Renal pelvis (tissue), 4 donors: ENCODE results near the gene MRPL37. TPM values are rescaled to one million over a fixed set of nuclear protein-coding genes. Genes with fewer than 3 reads are reported as not detected.
"Not testable (repeated sequence)": the region's sequence is repeated elsewhere in the genome, so short reads cannot be mapped to it uniquely, and the experiment has no call there.

Experiments
- DNase-seq: peaks from one replicate; pipeline ENCODE4 v3.0.0-alpha.2; 2013
- polyA plus RNA-seq, 3 donors: library from polyadenylated mRNA; unstranded; fragments of 120-200 nt; gene quantifications; one replicate each; pipeline ENCODE4 v1.2.1, GENCODE V29; 2013; ENCODE audit not compliant: insufficient read length in 3 of 3

MRPL37 gene
- polyA plus RNA-seq, 3 donors = 80.0 to 89.0 (median 85.8) TPM

GRCh38 chr1:54207896-54208295 lies 7.9 kb downstream of the MRPL37 start:
- DNase-seq = not testable (repeated sequence)

DNA sequence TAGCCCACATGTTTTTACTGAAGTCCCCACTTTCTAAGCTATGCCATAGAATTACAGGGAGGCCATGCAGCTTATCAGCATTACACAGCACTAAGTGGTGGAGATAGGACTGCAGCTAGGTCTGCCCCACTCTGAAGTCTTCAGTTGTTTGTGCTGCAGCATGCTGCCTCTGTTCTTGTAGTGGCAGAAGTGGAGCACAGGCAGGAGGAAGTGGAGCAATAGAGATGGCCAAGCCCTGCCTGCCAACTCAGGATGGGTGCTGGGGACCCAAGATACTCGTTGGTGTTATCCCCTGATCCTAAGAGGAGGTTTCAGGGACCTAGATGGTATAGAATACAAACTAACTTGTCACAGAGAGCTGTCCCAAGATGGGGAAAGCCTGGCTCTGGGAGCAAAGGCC lies 12.9 kb downstream of the MRPL37 start:
- DNase-seq = no peak

DNA sequence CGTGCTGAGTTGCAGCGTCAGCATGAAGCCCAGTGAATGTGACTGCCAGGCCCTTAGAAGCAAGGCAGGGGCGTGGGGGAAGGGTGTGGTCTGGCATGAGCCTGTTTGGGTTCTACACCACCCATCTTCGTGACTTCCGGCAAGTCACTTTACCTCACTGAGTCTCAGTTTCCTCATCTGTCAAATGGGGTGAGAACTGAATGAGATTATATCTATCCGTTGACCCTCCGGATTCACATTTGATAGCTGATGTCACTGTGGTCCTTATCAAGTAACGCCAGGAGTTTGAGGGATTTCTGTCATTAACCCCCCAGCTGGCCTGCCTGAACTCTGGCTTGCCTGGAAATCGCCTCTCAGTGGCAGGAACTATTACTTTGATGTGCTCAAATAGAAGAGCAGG lies 15.6 kb downstream of the MRPL37 start:
- DNase-seq = no peak

GRCh38 chr1:54218883-54219687 lies 19.1 kb downstream of the MRPL37 start:
- DNase-seq = peak; percentile 34

- no peak for DNase-seq
These were observed 19.7 kb downstream of the MRPL37 start for GRCh38 chr1:54219688-54220003.

DNA sequence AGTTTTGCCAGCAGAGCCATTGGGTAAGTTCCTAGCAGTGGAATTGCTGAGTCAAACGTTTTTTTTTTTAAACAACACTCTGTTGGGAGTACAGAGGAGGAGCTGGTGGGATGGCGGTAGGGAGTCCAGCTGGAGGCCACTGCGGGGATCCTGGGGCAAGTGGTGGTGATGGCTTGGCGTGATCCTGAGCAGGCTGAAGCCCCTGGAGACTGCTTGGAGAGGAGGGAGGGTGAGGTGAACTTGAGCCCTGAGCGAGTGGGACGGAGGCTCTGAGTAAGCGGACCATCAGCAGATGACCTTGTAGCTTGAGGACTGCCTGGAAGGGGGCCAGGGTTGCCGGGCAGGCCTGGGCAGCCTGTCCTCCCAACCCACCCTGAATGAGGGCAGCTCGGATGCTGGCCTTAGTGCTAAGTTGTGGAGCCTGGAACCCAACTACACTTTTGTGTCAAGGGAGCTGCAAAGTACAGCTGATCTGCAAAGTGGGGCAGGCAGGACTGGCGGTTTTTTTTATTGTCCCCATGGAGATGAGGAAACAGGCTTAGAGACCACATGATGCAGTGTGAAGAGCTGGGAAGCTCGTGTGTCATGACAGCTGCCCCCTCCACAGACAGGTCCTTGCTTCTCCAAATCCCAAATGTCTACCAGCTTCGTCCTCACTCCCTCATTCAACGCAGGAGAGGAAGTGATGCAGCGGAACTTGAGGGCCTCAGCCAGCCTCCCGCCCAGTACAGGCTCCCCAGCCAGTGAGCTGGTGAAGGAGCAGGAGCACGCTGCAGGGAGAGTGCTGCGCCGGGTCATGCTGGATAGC lies 20.2 kb downstream of the MRPL37 start:
- no peak for DNase-seq

DNA sequence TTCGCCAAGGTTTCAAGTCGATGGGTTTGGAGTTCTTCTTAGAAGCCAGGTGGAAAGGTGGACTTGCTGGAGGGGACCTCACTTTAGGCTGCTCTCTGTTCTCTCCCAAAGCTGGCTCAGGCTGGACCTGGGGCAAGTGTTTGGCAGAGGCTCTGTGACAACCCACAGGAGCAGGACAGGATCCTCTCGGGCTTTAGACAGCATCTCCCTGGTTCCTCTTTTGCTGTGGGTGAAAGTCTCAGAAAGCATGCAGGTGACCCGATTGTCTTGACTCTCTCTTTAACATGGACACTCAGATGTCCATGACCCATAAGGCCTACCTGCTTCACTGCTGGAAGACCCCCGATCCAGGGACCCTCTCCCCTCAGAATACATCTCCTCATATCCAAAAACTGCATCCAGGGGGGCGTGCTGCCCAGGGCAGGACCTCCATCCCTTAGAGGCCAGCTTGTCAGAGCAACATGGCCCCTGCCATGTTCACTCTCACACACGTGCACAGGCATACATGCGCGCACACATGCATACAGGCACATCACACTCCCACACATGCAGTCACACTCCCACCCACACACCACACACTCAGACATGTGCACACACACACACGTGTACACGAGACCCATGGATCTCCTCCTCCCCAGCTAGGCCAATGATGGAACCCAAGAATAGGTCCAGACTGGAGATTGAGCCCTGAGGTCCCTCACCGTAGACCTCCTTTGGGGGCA lies 21.3 kb downstream of the MRPL37 start:
- DNase-seq = no peak

DNA sequence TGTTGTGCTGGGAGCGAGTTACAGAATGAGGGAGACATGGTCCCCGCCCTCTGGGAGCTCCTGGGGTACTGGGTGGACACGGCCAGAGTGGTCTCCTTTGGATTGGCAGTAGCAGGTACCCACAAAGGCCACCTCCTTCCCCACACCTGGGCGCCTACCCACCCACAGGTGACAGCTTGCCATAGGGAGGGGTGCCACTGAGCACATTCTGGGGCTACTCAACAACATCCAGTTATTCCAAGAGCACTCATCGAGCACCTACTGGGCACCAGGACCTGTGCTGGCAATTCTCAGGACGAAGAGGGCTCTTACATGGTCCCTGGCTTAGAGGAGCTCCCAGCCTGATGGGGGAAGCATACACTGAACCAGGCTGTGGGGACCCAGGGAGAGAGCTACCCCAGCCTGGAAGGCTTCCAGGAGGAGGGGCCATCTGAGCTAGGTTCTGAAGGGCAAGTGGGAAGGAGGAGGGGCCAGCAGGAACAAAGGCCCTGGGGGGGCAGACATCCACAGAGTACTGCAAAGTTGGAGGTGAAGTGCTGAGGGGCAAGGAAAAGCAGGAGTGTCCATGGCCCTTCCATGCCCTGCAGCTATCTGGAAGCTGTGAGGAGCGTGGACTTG lies 22.0 kb downstream of the MRPL37 start:
- no peak for DNase-seq

DNA sequence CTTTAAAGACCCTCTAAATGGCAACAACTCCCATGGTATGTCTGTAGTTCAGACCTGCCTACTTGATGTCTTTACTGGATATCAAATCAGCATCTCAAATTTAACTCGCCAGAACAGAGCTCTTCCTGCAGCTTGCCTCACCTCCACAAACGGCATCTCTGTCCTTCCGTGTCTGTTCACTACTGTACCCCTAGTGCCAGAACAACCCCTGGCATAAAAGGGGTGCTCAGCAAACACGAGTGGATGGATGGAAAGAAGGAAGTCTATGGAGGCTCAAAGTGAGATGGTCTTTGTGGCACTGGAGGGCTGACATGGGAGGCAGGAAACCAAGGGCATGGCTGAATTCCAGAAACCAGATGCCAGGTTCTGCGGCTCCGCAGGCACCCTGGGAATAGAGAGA lies 22.7 kb downstream of the MRPL37 start:
- DNase-seq = no peak

- no peak for DNase-seq
These were observed 23.7 kb downstream of the MRPL37 start for GRCh38 chr1:54223441-54224202.

DNA sequence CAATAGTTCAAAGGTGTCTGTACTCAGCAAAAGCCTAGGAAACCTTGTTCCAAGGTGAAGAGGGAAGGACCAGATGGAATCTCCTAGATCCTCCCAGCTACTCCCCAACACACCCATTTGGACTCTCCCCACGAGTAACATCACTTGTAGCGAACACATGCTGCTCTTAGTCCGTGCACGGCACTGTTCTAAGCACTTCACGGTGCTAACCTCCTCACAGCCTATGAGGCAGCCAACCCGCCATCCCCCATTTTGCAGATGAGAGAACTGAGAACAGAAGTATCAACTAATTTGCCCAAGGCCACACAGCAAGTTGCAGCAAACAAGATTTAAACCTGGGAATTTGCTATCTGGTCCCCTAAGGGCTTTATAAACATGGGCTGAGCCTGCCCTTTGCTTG lies 24.3 kb downstream of the MRPL37 start:
- no peak for DNase-seq

DNA sequence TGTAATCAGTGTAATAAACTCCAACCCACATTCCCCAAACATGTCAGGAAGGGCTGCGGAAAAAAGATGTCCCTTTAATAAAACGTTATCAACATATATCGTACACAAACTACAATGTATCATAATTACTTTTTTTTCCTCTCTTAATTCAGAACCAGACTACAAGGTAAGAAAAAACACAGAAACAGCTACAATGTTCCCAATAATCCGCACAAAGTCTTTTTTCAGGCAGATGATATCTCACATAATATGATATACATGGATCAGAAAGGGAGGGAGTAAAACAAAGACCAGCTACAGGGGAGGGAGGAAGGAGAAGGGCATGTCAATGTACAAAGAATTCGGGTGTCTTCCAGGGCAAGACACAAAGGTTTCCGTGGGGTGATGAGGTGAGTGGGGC lies 25.4 kb downstream of the MRPL37 start:
- DNase-seq = no peak

- DNase-seq = no peak
These were observed 26.1 kb downstream of the MRPL37 start for GRCh38 chr1:54225986-54226559.

DNA sequence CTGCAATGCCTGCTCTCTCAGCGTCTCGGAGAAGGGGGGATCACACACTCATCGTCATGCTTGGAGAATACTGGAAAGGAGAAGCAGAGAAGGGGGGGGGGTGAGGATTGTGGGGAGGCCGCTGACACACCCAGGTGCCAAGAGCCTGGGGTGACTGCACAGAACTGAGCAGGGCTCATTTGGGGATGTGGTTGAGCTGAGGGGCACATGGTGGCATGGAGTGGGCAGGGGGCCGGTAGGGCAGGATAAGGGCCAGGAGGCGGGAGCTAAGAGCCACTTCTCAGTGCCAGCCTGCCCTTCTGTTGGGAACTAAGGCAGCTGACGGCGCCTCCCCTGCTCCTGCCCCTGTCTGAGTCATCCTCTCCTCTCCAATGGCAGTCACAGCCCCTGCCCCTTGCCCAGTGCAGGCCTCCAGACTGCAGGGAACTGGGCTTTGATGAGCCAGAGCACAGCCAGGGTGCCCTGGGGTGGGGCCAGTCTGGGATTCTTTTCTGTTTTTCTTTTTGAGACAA lies 27.2 kb downstream of the MRPL37 start:
- no peak for DNase-seq

GRCh38 chr1:54227891-54228310 lies 27.9 kb downstream of the MRPL37 start:
- no peak for DNase-seq

- no peak for DNase-seq
These were observed 28.7 kb downstream of the MRPL37 start for GRCh38 chr1:54228638-54229079.

GRCh38 chr1:54229281-54229891 lies 29.4 kb downstream of the MRPL37 start:
- DNase-seq = no peak

DNA sequence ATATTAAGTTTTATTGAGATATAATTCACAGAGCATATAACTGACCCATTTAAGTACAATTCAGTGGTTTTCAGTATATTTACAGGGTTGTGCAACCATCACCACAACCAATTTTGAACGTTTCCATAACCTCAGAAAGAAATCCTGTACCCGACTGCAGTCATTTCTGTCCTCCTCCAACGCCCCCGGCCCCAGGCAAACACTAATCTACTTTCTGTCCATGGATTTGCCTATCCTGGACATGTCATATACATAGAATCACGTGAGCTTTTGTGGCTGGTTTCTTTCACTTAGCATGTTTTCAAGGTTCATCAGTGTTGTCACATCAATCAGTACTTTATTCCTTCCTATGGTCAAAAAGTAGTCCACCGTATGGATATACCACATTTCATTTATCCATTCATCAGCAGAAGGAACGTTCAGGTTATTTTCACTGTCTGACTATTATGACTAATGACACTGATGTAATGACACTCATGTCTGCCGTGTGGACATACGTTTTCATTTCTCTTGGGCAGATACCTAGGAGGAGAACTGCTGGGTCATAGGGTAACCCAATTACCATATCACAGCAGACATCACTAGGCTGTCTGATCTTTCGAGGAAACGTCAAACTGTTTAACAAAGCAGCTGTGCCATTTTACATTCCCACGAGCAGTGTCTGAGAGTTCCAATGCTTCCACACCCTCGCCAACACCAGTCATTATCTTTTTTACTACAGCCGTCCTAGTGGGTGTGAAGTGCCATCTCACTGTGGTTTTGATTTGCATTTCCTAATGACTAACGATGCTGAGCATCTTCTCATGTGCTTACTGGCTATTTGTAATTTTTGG lies 30.8 kb downstream of the MRPL37 start:
- no peak for DNase-seq

DNA sequence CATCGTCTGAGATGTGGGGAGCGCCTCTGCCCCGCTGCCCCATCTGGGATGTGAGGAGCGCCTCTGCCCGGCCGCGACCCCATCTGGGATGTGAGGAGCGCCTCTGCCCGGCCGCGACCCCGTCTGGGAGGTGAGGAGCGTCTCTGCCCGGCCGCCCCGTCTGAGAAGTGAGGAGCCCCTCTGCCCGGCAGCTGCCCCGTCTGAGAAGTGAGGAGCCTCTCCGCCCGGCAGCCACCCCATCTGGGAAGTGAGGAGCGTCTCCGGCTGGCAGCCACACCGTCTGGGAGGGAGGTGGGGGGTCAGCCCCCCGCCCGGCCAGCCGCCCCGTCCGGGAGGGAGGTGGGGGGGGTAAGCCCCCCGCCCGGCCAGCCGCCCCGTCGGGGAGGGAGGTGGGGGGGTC lies 33.2 kb downstream of the MRPL37 start:
- DNase-seq = not testable (repeated sequence)
